Measurements from ENCODE around the gene C6orf120. TPM values are rescaled to one million over a fixed set of nuclear protein-coding genes. Genes with fewer than 3 reads are reported as not detected.

The C6orf120 gene
- total and polyA plus RNA-seq, 9 of the 15 experiments (the other 6 are each of a cell fraction or from before 2014, with no cell fraction given), result 7.7 to 44.9 (median 34.8) TPM

DNA sequence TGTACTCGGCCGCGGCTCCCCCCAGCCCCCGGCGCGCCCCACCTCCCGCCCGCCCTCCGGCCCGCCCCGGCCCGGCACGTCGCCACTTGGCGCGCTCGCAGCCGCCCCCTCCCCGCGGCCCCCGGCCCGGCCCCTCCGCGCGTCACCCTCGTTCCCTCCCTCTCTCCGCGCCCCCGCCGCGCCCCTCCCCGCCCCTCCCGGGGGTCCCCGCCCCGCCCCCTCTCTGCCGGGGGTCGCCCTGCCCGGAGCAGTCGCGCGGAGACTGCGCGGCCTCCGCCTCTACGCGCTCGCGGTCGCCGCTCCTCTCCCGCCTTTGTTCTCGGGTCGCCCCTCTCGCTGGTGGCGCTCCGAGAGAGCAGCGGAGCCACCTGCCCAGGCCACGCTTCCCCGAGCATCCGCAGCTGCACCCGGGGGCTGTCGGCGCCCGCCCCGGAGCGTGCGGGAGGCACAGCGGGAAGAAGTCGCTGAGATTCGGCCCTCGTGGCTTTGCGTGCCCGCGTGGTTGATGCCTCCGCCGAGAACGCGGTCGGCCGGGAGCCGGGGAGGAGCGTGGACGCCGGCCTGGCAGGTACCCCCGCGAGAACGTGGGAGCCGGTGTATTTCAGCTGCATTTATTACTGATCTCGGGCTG lies 22.7 kb downstream of the C6orf120 start, which contains the start of gene PHF10 (continued):
- TF ChIP-seq MGA (IDR thresholded peaks at IDR 0.05) (peak; percentile 97), MAX (CRISPR knock-in tag; IDR thresholded peaks at IDR 0.05) (peak; percentile 94), CBX1 (IDR thresholded peaks at IDR 0.05; ENCODE audit: low read depth) (no peak; the same call in 1 of the 2 replicates)
- TF ChIP-seq, protein P1, sequence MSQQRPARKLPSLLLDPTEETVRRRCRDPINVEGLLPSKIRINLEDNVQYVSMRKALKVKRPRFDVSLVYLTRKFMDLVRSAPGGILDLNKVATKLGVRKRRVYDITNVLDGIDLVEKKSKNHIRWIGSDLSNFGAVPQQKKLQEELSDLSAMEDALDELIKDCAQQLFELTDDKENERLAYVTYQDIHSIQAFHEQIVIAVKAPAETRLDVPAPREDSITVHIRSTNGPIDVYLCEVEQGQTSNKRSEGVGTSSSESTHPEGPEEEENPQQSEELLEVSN (IDR thresholded peaks at IDR 0.05; ENCODE audit: borderline replicate concordance in 1 of 2, extremely low read depth in 1 of 2, insufficient read depth in 1 of 2, insufficient read length in 1 of 2, low read depth in 1 of 2, low read length in 1 of 2, poor library complexity in 1 of 2, severe bottlenecking in 1 of 2), result peak; percentile 83 to 91
- TF ChIP-seq, protein P2, sequence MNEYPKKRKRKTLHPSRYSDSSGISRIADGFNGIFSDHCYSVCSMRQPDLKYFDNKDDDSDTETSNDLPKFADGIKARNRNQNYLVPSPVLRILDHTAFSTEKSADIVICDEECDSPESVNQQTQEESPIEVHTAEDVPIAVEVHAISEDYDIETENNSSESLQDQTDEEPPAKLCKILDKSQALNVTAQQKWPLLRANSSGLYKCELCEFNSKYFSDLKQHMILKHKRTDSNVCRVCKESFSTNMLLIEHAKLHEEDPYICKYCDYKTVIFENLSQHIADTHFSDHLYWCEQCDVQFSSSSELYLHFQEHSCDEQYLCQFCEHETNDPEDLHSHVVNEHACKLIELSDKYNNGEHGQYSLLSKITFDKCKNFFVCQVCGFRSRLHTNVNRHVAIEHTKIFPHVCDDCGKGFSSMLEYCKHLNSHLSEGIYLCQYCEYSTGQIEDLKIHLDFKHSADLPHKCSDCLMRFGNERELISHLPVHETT (CRISPR knock-in tag; conservative IDR thresholded peaks at IDR 0.05 in 1 of 2, IDR thresholded peaks at IDR 0.05 in 1 of 2), result peak in 1 of 2 experiments; percentile 60; a peak in 1 of 4 replicates
- TF ChIP-seq, protein P3, sequence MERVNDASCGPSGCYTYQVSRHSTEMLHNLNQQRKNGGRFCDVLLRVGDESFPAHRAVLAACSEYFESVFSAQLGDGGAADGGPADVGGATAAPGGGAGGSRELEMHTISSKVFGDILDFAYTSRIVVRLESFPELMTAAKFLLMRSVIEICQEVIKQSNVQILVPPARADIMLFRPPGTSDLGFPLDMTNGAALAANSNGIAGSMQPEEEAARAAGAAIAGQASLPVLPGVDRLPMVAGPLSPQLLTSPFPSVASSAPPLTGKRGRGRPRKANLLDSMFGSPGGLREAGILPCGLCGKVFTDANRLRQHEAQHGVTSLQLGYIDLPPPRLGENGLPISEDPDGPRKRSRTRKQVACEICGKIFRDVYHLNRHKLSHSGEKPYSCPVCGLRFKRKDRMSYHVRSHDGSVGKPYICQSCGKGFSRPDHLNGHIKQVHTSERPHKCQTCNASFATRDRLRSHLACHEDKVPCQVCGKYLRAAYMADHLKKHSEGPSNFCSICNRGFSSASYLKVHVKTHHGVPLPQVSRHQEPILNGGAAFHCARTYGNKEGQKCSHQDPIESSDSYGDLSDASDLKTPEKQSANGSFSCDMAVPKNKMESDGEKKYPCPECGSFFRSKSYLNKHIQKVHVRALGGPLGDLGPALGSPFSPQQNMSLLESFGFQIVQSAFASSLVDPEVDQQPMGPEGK (CRISPR knock-in tag; IDR thresholded peaks at IDR 0.05; ENCODE audit: borderline replicate concordance), result no peak

All from K562 (cell line).